Stimulated activated CD8-positive, alpha-beta memory T cell treated with anti-CD3 and anti-CD28 coated beads, Interleukin-15, amount 100 ng/mL, for 1 hour (primary cell): ENCODE measurements around the gene PTCD2.
"Not testable (repeated sequence)": the region's sequence is repeated elsewhere in the genome, so short reads cannot be mapped to it uniquely, and the experiment has no call there.

Experiments
- DNase-seq: peaks from one replicate; pipeline ENCODE4 v3.0.0-alpha.2; 2020; ENCODE audit warnings: low read depth

PTCD2 gene

GRCh38 chr5:72296256-72296655, 23.9 kb upstream of the PTCD2 start:
- DNase-seq: no peak

DNA sequence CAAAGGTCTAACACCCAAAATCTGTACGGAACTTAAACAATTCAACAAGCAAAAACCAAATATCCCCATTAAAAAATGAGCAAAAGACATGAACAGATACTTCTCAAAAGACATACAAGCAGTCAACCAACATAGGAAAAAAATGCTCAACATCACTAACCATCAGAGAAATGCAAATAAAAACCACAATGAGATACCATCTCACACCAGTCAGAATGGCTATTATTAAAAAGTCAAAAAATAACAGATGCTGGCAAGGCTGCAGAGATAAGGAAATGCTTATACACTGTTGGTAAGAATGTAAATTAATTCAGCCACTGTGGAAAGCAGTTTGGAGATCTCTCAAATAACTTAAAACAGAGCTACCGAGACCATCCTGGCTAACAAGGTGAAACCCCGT, 22.0 kb upstream of the PTCD2 start:
- DNase-seq: not testable (repeated sequence)

DNA sequence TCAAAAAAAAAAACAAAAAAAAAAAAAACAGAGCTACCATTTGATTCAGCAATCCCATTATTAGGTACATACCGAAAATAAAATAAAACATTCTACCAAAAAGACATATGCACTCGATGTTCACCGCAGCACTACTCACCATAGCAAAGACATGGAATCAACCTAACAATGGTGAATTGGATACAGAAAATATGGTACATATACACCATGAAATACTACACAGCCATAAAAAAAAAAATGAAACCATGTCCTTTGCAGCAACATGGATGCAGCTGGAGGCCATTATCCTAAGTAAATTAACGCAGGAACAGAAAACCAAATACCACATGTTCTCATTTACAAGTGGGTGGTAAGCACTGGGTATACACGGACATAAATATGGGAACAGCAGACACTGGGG, 21.5 kb upstream of the PTCD2 start:
- no peak for DNase-seq

GRCh38 chr5:72300590-72301339, 19.4 kb upstream of the PTCD2 start:
- DNase-seq: no peak

- no peak for DNase-seq
Measured at GRCh38 chr5:72301557-72301956, 18.6 kb upstream of the PTCD2 start.

DNA sequence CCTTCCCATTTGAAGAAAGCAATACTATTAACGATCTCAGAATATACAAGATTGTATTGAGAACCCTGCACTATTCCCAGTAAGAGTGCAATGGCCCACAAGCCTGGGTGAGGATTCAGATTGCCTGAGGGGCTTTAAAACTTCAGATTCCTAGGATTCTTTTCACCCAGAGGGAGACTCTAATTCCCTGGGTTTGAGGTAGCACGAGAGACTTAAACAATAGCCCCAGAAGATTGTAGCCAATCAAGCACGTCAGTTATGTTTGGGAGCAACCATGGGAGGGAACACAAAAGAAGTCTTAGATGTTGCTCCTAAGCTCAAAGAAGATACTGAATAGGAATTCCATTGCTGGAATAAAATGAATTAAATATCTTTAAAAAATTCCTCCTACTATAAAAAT, 18.0 kb upstream of the PTCD2 start:
- no peak for DNase-seq

- DNase-seq: no peak
Measured at GRCh38 chr5:72305194-72306142, 14.7 kb upstream of the PTCD2 start.

- no peak for DNase-seq
Measured at GRCh38 chr5:72307573-72307967, 12.6 kb upstream of the PTCD2 start.

DNA sequence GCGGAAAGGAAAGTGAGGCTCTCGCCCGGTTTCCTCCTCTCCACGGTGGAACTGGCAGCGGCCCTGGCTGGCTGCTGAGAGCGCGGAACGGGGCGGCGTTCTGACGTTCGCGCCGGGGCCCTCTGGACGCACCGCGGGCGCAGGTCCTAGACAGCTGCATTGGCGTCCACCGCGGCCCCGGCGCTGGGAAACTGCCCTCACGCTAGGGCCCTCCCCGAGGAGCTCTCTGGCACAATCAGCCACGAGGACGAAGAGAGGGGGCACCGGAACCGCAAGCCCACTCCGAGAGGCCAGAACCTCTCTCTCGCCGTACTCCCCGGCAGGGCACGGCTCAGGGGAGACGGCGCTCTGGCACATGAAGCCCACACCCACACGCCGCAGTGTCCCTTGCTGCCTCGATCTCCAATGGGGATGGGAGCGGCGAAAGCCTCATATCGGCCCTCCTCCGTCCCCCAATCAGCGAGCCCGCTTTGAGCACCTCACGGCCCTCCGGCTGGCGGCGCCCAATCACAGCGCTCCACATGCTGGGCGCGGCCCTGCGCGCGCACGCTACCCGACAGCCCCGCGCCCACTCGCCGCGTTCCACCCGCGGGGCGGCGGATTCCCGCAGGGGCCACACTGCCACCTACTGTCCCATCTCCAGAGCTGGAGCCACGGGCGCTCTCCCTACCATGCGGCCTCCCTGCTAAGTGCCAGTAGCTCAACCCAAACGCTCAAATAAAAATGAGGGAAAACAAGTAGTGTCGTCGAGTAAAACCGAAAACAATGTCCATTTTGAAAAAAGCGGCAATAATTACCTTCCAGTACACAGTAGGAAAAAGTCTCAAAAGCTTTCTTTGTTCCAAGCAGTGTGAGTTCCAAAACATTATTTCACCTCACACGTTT, 12.0 kb upstream of the PTCD2 start:
- DNase-seq: peak; percentile 89

- DNase-seq: no peak
Measured at GRCh38 chr5:72308853-72309191, 11.4 kb upstream of the PTCD2 start.

- DNase-seq: no peak
Measured at GRCh38 chr5:72313141-72313540, 7.0 kb upstream of the PTCD2 start.

- no peak for DNase-seq
Measured at GRCh38 chr5:72314571-72315172, 5.5 kb upstream of the PTCD2 start.

- DNase-seq: not testable (repeated sequence)
Measured at GRCh38 chr5:72319435-72319975, 668 bp upstream of the PTCD2 start.

DNA sequence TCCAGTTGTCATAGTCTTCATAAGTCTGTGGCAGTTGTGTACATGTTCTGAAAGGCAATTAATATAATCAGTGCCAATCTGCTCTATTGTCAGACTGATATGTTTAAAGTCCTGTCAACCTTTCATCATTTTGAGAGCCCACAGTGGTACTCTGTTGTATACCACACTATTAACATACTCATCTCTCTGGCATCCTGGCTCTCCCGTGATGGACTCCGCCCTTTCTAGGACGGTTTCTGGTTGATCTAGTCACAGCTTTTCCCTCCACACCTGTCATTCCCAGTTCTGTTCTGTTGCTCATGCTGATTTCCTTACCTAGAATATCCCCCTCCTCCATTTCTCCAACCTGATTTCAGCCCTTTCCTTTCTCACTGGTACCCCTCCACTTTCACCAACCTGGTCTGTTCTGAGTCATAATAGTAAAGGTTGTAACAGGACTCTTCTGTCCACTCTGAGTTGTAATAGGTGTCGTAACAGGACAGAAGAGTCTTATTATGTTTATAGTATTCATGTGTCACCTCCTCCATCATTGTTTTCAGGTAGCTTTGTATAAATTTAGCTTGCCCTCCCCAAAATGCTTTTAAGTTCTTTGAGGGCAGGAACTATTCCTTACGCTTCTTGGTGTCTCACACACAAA, 4.1 kb downstream of the PTCD2 start:
- DNase-seq: no peak

DNA sequence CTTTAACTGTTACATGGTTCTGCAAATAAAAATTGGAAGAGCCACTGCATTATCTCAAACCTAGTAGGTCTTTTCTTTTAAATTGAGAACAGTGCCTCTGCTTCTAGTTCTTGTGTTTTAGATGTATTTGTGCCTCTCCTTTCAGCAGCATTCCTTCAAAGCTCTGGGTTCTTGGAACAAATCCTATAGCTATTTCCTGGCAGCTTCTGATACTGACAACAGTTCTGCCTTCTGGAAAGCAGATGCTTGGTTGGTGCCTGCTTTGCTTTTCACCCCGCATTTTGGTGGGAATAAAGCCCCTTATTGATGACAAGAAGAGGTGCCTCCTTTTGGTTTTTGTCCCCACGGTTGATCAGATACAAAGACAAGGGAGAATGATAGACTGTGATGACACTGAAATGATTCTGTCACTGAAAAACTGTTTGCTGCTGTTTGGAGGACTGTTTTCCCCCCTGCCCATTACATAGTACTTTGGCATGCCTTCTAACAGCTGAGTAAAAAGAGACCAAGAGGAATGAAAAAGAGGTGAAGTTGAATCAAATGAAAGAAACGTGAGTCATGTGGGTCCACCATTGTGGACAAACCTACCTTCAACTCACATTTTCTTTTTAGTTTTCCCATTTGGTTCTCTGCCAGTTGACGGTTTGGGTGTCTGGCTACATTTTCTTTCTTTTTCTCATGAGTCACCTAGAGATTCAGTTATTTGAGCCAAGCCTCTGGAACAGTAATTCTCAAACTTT, 5.6 kb downstream of the PTCD2 start:
- no peak for DNase-seq

- DNase-seq: no peak
Measured at GRCh38 chr5:72326306-72326649, 6.1 kb downstream of the PTCD2 start.

DNA sequence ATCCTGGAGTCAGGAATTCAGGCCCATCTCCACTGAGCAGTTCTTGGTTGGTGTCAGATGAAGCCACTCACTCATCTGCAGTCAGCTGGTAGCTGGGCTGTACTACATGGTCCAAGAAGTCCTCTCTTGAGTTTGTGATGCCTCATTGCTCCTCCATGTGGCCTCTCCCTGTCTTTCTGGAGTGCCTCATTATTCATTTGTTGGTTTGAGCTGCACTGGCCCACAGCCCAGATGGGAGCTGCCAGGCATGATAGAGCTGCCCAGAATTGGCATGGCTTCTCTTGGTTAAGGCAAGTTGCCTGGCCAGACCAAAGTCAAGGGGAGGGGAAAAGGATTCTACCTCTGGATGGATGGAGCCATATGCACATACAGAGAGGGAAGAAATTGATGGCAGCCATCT, 8.0 kb downstream of the PTCD2 start:
- no peak for DNase-seq

DNA sequence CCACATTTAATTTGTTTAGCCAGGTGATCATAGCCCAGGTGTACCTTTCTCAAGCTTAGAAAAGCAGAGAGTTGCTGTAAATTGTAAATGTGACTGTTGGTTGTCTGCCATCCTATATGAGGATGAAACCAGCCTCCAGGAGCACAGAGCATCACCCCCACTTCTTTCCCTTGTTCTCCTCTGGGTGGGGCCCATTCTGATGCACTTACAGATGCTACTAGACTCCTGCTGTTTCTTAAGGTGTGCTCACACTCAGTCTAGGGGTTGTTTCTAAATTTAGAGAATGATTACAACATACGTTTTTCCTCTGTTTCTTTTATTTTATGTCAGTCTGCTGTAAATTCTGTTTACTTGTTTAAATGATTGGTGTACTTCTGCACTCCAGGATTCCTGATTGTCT, 10.5 kb downstream of the PTCD2 start:
- DNase-seq: no peak

DNA sequence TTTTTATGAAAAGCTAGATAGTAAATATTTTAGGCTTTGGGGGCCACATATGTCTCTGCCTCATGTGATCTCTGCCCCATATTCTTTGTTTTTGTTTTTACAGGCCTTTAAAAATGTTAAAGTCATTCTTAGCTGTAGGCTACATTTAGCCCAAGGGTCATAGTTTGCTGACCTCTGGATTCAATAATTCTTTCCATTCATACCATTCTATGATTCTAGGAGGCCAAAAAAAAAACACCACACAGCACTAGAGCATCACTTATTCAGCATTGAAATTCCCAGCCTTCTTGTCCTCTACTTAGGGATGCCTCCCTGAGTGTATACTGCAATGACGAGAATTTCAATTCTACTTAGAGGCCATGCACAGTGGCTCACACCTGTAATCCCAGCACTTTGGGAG, 17.0 kb downstream of the PTCD2 start:
- no peak for DNase-seq

DNA sequence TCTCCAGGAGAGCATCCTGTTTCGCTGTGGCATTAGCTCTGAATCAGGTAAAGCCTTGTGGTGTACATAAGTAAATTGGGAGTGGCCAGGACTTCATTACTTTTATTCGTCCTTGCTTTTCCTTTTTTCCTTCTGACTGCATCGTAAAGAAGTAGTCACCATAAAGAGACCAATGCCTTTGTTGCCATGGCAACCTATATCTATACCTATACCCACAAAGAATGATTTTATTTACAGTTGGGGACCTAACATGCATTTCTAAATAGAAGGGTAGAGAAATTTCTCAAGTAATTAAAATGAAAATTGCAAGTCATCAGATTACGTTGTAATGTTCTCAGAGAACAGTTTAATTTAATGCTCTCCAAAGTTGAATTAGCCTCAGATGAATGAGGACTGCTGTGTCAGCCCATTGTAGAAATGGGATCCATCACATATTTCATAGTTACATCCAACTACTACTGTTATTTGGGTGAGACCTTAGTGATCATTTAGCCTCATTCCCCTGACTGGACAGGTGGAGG, 18.6 kb downstream of the PTCD2 start:
- DNase-seq: no peak
